Smooth muscle cell (in vitro differentiated cells): ENCODE measurements around the gene CACNA2D3. TPM values are rescaled to one million over a fixed set of nuclear protein-coding genes. Genes with fewer than 3 reads are reported as not detected.
A peak's percentile ranks its signal among the peaks of the same experiment; 100 is the strongest.

Experiments used
- DNase-seq: peaks from one replicate; lab custom pipeline; 2025; ENCODE audit not compliant: unreplicated experiment; lab: John Stamatoyannopoulos, UW
- H2AFZ ChIP-seq: fragments of 200-600 bp; sonication (generic); 2 replicates; pipeline ENCODE4 v1.6.0; 2016; ENCODE audit warnings: antibody characterized with exemption, low read depth, mild to moderate bottlenecking
- H3F3A ChIP-seq: fragments of 200-600 bp; sonication (generic); 2 replicates; pipeline ENCODE4 v1.6.0; 2017; ENCODE audit warnings: antibody characterized with exemption, low read depth
- H3K27ac ChIP-seq: fragments of 200-600 bp; sonication (generic); 2 replicates; pipeline ENCODE4 v1.5.1; 2016; ENCODE audit warnings: low read depth, mild to moderate bottlenecking
- H3K27me3 ChIP-seq: fragments of 200-600 bp; sonication (generic); 2 replicates; pipeline ENCODE4 v1.6.1; 2016; ENCODE audit warnings: low read depth, mild to moderate bottlenecking
- H3K36me3 ChIP-seq: fragments of 200-600 bp; sonication (generic); 2 replicates; pipeline ENCODE4 v1.5.1; 2016; ENCODE audit warnings: low read depth
- H3K4me1 ChIP-seq: fragments of 200-600 bp; sonication (generic); 2 replicates; pipeline ENCODE4 v1.5.1; 2016; ENCODE audit warnings: low read depth
- H3K4me2 ChIP-seq: fragments of 200-600 bp; sonication (generic); 2 replicates; pipeline ENCODE4 v1.6.0; 2016; ENCODE audit warnings: mild to moderate bottlenecking
- H3K4me3 ChIP-seq: fragments of 200-600 bp; sonication (generic); 2 replicates; pipeline ENCODE4 v1.5.1; 2016; ENCODE audit warnings: mild to moderate bottlenecking
- H3K79me2 ChIP-seq: fragments of 200-600 bp; sonication (generic); 2 replicates; pipeline ENCODE4 v1.6.0; 2016; ENCODE audit warnings: low read depth, mild to moderate bottlenecking
- H3K9ac ChIP-seq: fragments of 200-600 bp; sonication (generic); 2 replicates; pipeline ENCODE4 v1.6.0; 2016; ENCODE audit warnings: low read depth
- H3K9me3 ChIP-seq: fragments of 200-600 bp; sonication (generic); replicated peaks from 2 replicates; pipeline ENCODE4 v1.5.1; 2016; ENCODE audit warnings: low read depth
- H4K20me1 ChIP-seq: fragments of 200-600 bp; sonication (generic); 2 replicates; pipeline ENCODE4 v1.6.0; 2016; ENCODE audit warnings: low read depth
- CTCF ChIP-seq: fragments of 200-600 bp; sonication (generic); IDR thresholded peaks from 2 replicates; pipeline ENCODE4 v1.5.1; 2017; ENCODE audit warnings: borderline replicate concordance, mild to moderate bottlenecking, antibody characterized with exemption; ENCODE audit not compliant: insufficient read depth, poor library complexity, severe bottlenecking
- WGBS: methylation state at CpG from one replicate; pipeline ENCODE4 v1.1.7; 2016; ENCODE audit warnings: low lambda C conversion rate; 5-methylcytosine and 5-hydroxymethylcytosine counted together
- polyA plus RNA-seq: library from polyadenylated mRNA; unstranded; fragments of >200 nt; fragmentation: Nextera tagmentation; extraction: Ambion mirVana; gene quantifications from 2 replicates; pipeline ENCODE4 v1.2.1, GENCODE V29; 2016
- total RNA-seq: library from RNA; depleted of rRNA; stranded (reverse); fragments of >200 nt; gene quantifications from 2 replicates; pipeline ENCODE4 v1.2.3, GENCODE V29; 2014

CACNA2D3 gene
- total and polyA plus RNA-seq, 2 experiments from 2014 or later = 0.15 to 0.90 TPM

- no peak for DNase-seq
- Histone ChIP-seq H3K27ac (no peak overlapping the region), H3K4me1 (peaks cover 9% of the 10 kb centered on the region), H3K27me3 (no peaks in the 10 kb centered on the region), H2AFZ (no peak overlapping the region), H3K4me2 (no peak overlapping the region), H3F3A (no peaks in the 10 kb centered on the region), H3K9me3 (no peaks in the 10 kb centered on the region), H4K20me1 (no peaks in the 10 kb centered on the region), H3K79me2 (no peaks in the 10 kb centered on the region), H3K9ac (no peak overlapping the region), H3K36me3 (no peaks in the 10 kb centered on the region), H3K4me3 (no peak overlapping the region)
- WGBS = 82% methylated on average over 3 of the region's 3 CpGs
- TF ChIP-seq CTCF = no peak
Measured at GRCh38 chr3:54826251-54826691, 703.9 kb downstream of the CACNA2D3 start.

GRCh38 chr3:54827056-54827687 lies 704.8 kb downstream of the CACNA2D3 start:
- Histone ChIP-seq H3K27me3 (no peaks in the 10 kb centered on the region), H3K4me2 (no peak overlapping the region), H4K20me1 (no peaks in the 10 kb centered on the region), H3F3A (no peaks in the 10 kb centered on the region), H3K4me1 (peaks cover under 1% of the 10 kb centered on the region), H3K27ac (no peak overlapping the region), H3K9ac (no peak overlapping the region), H2AFZ (no peak overlapping the region), H3K79me2 (no peaks in the 10 kb centered on the region), H3K9me3 (no peaks in the 10 kb centered on the region), H3K4me3 (no peak overlapping the region), H3K36me3 (no peaks in the 10 kb centered on the region)
- no peak for DNase-seq
- WGBS = 70% methylated on average over 9 of the region's 9 CpGs
- no peak for TF ChIP-seq CTCF

- no peak for TF ChIP-seq CTCF
- Histone ChIP-seq H3K9ac (no peak overlapping the region), H3K4me3 (no peak overlapping the region), H3F3A (no peaks in the 10 kb centered on the region), H4K20me1 (no peaks in the 10 kb centered on the region), H3K79me2 (no peaks in the 10 kb centered on the region), H3K4me2 (no peak overlapping the region), H3K27me3 (no peaks in the 10 kb centered on the region), H3K4me1 (no peaks in the 10 kb centered on the region), H2AFZ (no peak overlapping the region), H3K27ac (no peak overlapping the region), H3K9me3 (no peaks in the 10 kb centered on the region), H3K36me3 (no peaks in the 10 kb centered on the region)
- WGBS = 65% methylated on average over 2 of the region's 2 CpGs
- no peak for DNase-seq
Measured at GRCh38 chr3:54827776-54828175, 705.4 kb downstream of the CACNA2D3 start.

- Histone ChIP-seq H2AFZ (no peak overlapping the region), H3K27ac (no peak overlapping the region), H3K4me2 (no peak overlapping the region), H3K4me3 (no peak overlapping the region), H3K27me3 (no peaks in the 10 kb centered on the region), H3K4me1 (no peaks in the 10 kb centered on the region), H4K20me1 (no peaks in the 10 kb centered on the region), H3K79me2 (no peaks in the 10 kb centered on the region), H3F3A (no peaks in the 10 kb centered on the region), H3K36me3 (no peaks in the 10 kb centered on the region), H3K9ac (no peak overlapping the region), H3K9me3 (no peaks in the 10 kb centered on the region)
- TF ChIP-seq CTCF = peak; percentile 54
- WGBS = 70% methylated on average over 8 of the region's 8 CpGs
- no peak for DNase-seq
Measured at GRCh38 chr3:54830658-54831057, 708.3 kb downstream of the CACNA2D3 start.
